ENCODE measurements around the gene STIL.
"Not testable (repeated sequence)": the region's sequence is repeated elsewhere in the genome, so short reads cannot be mapped to it uniquely, and the experiment has no call there.

The STIL gene

GRCh38 chr1:47208374-47208850, 105.5 kb downstream of the STIL start:
- TF ChIP-seq, protein P1, sequence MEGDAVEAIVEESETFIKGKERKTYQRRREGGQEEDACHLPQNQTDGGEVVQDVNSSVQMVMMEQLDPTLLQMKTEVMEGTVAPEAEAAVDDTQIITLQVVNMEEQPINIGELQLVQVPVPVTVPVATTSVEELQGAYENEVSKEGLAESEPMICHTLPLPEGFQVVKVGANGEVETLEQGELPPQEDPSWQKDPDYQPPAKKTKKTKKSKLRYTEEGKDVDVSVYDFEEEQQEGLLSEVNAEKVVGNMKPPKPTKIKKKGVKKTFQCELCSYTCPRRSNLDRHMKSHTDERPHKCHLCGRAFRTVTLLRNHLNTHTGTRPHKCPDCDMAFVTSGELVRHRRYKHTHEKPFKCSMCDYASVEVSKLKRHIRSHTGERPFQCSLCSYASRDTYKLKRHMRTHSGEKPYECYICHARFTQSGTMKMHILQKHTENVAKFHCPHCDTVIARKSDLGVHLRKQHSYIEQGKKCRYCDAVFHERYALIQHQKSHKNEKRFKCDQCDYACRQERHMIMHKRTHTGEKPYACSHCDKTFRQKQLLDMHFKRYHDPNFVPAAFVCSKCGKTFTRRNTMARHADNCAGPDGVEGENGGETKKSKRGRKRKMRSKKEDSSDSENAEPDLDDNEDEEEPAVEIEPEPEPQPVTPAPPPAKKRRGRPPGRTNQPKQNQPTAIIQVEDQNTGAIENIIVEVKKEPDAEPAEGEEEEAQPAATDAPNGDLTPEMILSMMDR (IDR thresholded peaks at IDR 0.05; ENCODE audit: low read depth, low read length) = no peak
- in situ Hi-C loops (cut with HindIII; ENCODE audit: low sequenced_read_pairs) = no loop called here
- H3K4me3 ChIP-seq (ENCODE audit: low read depth, low read length) = no peak overlapping the region
- no peak for DNase-seq (ENCODE audit: low read depth, low spot score)

DNA sequence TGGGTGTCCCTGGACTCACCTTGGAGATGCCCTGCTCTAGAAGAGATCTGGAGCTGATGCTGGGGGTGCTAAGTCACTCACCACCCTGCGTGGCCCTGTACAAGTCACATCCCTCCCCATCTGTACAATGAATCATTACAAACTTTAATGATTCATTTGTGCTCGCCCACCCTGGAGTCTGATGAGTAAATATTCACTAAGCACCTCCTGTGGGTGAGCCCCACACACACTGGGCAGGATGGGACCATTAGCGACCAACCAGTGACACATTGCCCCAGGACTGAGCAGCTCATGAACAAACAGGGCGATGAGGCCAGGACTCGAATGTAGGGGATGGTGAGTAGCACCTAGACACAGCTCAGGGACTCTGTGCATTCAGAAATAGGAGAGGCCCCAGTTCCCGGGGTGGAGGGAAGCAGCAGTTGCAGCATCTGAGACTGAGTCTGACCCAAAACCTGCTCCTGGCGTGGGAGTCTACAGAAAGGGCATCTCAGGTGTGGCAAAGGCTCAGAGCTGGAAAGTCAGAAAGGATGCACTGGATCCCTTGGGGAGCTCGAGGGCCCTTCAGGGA, 106.1 kb downstream of the STIL start:
- DNase-seq (ENCODE audit: low read depth, low spot score) = no peak
- H3K4me3 ChIP-seq (ENCODE audit: low read depth, low read length) = no peak overlapping the region
- TF ChIP-seq, protein P1 (IDR thresholded peaks at IDR 0.05; ENCODE audit: low read depth, low read length) = no peak
- in situ Hi-C loops (cut with HindIII; ENCODE audit: low sequenced_read_pairs) = no loop called here

GRCh38 chr1:47205918-47206317, 108.0 kb downstream of the STIL start:
- DNase-seq (ENCODE audit: low read depth, low spot score) = no peak
- in situ Hi-C loops (cut with HindIII; ENCODE audit: low sequenced_read_pairs) = no loop called here
- TF ChIP-seq, protein P1 (IDR thresholded peaks at IDR 0.05; ENCODE audit: low read depth, low read length) = no peak
- no peak overlapping the region for H3K4me3 ChIP-seq (ENCODE audit: low read depth, low read length)

DNA sequence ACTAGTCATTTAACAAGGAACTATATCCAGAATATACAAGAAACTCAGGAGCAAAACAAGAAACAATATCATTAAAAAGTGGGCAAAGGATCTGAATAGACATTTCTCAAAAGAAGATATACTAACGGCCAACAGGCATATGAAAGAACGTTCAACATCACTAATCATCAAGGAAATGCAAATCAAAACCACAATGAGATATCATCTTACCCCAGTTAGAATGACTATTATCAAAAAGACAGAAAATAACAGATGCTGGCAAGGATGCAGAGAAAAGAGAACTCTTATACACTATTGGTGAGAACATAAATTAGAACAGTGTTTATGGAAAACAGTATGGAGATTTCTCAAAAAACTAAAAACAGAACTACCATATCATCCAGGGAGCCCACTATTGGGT, 110.4 kb downstream of the STIL start:
- H3K4me3 ChIP-seq (ENCODE audit: low read depth, low read length); DNase-seq (ENCODE audit: low read depth, low spot score); in situ Hi-C loops (cut with HindIII; ENCODE audit: low sequenced_read_pairs): not testable (repeated sequence)

DNA sequence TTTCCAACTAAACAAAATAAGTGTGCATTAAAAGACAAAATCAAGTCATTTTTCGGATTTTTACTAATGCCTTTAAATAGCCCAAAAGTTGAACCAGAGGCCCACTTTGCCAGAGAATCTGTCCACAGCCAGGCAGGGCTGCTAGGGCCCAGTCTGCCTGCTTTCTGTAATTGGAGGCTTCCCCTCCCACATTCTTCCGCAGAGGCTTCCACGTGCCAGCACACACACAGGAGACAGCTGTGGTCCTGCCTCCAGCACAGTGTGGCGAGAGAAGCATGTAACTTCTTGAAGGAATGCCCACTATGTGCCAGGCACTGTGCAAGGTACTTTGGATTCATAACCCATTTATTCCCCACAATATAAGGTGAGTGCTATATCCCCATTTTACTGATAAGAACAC, 112.8 kb downstream of the STIL start:
- in situ Hi-C loops (cut with HindIII; ENCODE audit: low sequenced_read_pairs) = no loop called here
- DNase-seq (ENCODE audit: low read depth, low spot score) = no peak
- TF ChIP-seq, protein P1 (IDR thresholded peaks at IDR 0.05; ENCODE audit: low read depth, low read length) = no peak

More for the DNA sequence above, 112.8 kb downstream of the STIL start:
- no peak overlapping the region for H3K4me3 ChIP-seq (ENCODE audit: low read depth, low read length)
